NT2/D1 (cell line): Measurements from ENCODE around the gene RPRD1A.

ENCODE experiments used
- SUZ12 ChIP-seq: IDR thresholded peaks from 2 replicates; pipeline ENCODE4 v1.6.1; 2011; ENCODE audit not compliant: insufficient read length, insufficient read depth; ENCODE audit errors: extremely low read depth
- YY1 ChIP-seq: IDR thresholded peaks from 2 replicates; pipeline ENCODE4 v1.6.1; 2011; ENCODE audit not compliant: insufficient read length, insufficient read depth
- ZNF274 ChIP-seq: IDR thresholded peaks from 2 replicates; pipeline ENCODE4 v1.6.1; 2011; ENCODE audit warnings: mild to moderate bottlenecking, low read depth, low read length

- TF ChIP-seq ZNF274: no peak
- no peak for TF ChIP-seq YY1
- no peak for TF ChIP-seq SUZ12
Measured at GRCh38 chr18:36086186-36086585, 18.8 kb upstream of the RPRD1A start.
